ENCODE results near the gene ROBO1.

The ROBO1 gene

GRCh38 chr3:79436387-79436786, 331.4 kb downstream of the ROBO1 start:
- DNase-seq = no peak

GRCh38 chr3:79427081-79427480, 340.7 kb downstream of the ROBO1 start:
- DNase-seq = no peak

GRCh38 chr3:79424811-79425210, 343.0 kb downstream of the ROBO1 start:
- DNase-seq = no peak

- no peak for DNase-seq
Measured at GRCh38 chr3:79423417-79423816, 344.4 kb downstream of the ROBO1 start.

- DNase-seq = no peak
Measured at GRCh38 chr3:79421273-79421672, 346.5 kb downstream of the ROBO1 start.

GRCh38 chr3:79418855-79419621, 348.8 kb downstream of the ROBO1 start:
- DNase-seq = no peak

- DNase-seq = no peak
Measured at GRCh38 chr3:79415356-79415755, 352.4 kb downstream of the ROBO1 start.

GRCh38 chr3:79414806-79415205, 353.0 kb downstream of the ROBO1 start:
- no peak for DNase-seq

- DNase-seq = no peak
Measured at GRCh38 chr3:79414035-79414434, 353.8 kb downstream of the ROBO1 start.

- no peak for DNase-seq
Measured at GRCh38 chr3:79412537-79412936, 355.3 kb downstream of the ROBO1 start.

- DNase-seq = no peak
Measured at GRCh38 chr3:79410617-79411016, 357.2 kb downstream of the ROBO1 start.

- no peak for DNase-seq
Measured at GRCh38 chr3:79410136-79410535, 357.7 kb downstream of the ROBO1 start.

- no peak for DNase-seq
Measured at GRCh38 chr3:79406175-79406574, 361.6 kb downstream of the ROBO1 start.

GRCh38 chr3:79405183-79405582, 362.6 kb downstream of the ROBO1 start:
- DNase-seq = no peak

GRCh38 chr3:79396595-79396994, 371.2 kb downstream of the ROBO1 start:
- no peak for DNase-seq

- DNase-seq = no peak
Measured at GRCh38 chr3:79392479-79392878, 375.3 kb downstream of the ROBO1 start.

GRCh38 chr3:79390352-79390751, 377.4 kb downstream of the ROBO1 start:
- DNase-seq = no peak

- no peak for DNase-seq
Measured at GRCh38 chr3:79385211-79385610, 382.6 kb downstream of the ROBO1 start.

GRCh38 chr3:79383402-79384012, 384.3 kb downstream of the ROBO1 start:
- no peak for DNase-seq

GRCh38 chr3:79380581-79380980, 387.2 kb downstream of the ROBO1 start:
- no peak for DNase-seq

GRCh38 chr3:79378064-79378463, 389.7 kb downstream of the ROBO1 start:
- no peak for DNase-seq

GRCh38 chr3:79369306-79369705, 398.5 kb downstream of the ROBO1 start:
- DNase-seq = no peak

- no peak for DNase-seq
Measured at GRCh38 chr3:79368403-79368802, 399.4 kb downstream of the ROBO1 start.

- DNase-seq = no peak
Measured at GRCh38 chr3:79367803-79368202, 400.0 kb downstream of the ROBO1 start.

GRCh38 chr3:79367066-79367465, 400.7 kb downstream of the ROBO1 start:
- no peak for DNase-seq

Measured in cerebellar nuclear complex (tissue), 1 donor.